ENCODE measurements around the gene ATF2.

- no peak for TF ChIP-seq CTCF (IDR thresholded peaks at IDR 0.05)
- TF ChIP-seq POLR2A (IDR thresholded peaks at IDR 0.05), result no peak
Observed at GRCh38 chr2:175183674-175184073, 15.7 kb upstream of the ATF2 start.

All from heart left ventricle (tissue), 13 donors.